NCI-H128 (cell line): ENCODE measurements around the gene ABCB8.

Experiments
- DNase-seq: peaks from one replicate; lab custom pipeline; 2025; ENCODE audit not compliant: unreplicated experiment; lab: John Stamatoyannopoulos, UW

The ABCB8 gene

DNA sequence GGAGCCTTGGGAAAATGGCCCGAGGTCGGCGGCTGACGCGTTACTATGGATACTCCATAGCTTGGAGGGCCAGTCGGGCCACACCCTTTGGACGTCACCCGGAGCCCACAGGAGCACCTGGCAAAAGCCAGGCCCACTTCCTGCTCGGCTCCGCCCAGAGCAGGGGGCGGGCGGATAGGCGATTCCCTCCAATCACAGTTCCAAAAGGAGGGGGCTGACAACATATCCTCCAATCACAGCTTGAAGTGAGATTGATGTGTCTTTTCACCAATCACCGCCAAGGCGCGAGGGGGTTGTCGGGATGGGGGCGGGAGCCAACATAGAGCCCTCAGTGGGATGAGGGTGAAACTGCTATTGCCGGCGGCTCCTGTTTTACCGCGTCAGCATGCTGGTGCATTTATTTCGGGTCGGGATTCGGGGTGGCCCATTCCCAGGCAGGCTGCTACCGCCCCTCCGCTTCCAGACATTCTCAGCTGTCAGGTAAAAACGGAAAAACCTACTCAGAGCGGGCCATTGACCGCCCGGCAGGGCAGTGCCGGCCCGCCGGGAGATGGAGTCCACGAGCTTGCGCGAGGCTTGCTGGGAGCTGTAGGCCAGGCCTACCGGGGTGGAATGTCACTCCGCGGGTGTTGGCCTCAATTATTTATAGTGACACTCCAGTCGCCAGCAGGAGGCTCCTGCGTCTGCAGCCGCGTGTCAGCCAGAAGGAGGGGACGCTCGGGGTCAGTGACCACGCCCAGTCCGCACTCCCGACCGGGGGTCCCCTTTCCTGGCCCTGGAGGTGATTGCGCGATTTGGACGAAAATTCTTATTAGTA is at the start of gene ABCB8:
ABCB8 (plus strand) TSS at position 320 of the 817 bp plus-strand sequence; CDS start at position 386, 66 bp downstream.
- peak; percentile 97 for DNase-seq

- DNase-seq, result no peak
These were observed 48.4 kb upstream of the ABCB8 start for GRCh38 chr7:150979713-150980390.

- DNase-seq, result no peak
These were observed 47.6 kb upstream of the ABCB8 start for GRCh38 chr7:150980663-150981062.

- no peak for DNase-seq
These were observed 46.6 kb upstream of the ABCB8 start for GRCh38 chr7:150981644-150982043.

GRCh38 chr7:150982351-150982750 is 45.9 kb upstream of the ABCB8 start:
- DNase-seq, result no peak

DNA sequence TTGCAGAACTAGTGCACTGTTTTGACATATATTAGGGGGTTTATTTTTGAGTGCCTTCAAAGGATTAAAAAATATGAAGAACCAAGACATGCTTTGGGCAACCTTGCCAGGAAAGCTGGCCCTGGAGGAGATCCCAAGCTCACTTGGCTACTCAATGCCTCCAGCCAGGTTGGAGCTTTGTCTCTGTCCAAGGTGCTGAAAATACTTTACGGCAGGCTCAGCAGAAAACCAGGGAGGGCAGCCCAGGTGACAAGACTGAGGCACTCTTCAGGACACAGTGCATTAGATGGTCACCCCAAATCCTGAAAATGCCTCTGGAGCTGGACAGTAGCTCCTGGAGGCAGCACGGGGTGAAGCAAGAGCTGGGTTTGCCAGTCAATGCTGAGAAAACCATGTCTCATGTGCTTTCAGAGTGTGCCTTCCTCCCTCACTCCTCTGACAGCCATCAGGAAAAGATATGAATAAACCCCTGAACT is 44.3 kb upstream of the ABCB8 start:
- DNase-seq, result no peak

DNA sequence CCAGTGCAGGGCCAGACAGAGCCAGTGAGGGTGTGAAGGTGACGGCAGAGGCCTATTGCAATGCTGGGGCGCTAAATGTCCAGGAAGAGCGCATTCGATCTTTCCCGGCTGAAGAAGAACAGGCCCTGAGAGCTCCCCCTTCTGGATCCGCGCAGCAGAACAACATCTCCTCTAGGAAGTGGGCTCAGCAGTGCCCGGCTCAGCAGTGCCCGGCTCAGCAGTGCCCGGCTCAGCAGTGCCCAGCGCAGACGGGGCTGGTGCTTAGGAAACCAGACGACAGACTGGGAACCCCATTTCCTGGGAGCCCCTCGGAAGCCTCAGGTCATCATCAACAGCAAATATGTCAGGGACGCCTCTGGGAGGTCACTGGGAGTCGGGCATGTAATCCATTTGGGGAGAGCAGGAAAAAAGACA is 42.1 kb upstream of the ABCB8 start:
- peak; percentile 54 for DNase-seq

GRCh38 chr7:150986556-150986955 is 41.7 kb upstream of the ABCB8 start:
- DNase-seq, result no peak

DNA sequence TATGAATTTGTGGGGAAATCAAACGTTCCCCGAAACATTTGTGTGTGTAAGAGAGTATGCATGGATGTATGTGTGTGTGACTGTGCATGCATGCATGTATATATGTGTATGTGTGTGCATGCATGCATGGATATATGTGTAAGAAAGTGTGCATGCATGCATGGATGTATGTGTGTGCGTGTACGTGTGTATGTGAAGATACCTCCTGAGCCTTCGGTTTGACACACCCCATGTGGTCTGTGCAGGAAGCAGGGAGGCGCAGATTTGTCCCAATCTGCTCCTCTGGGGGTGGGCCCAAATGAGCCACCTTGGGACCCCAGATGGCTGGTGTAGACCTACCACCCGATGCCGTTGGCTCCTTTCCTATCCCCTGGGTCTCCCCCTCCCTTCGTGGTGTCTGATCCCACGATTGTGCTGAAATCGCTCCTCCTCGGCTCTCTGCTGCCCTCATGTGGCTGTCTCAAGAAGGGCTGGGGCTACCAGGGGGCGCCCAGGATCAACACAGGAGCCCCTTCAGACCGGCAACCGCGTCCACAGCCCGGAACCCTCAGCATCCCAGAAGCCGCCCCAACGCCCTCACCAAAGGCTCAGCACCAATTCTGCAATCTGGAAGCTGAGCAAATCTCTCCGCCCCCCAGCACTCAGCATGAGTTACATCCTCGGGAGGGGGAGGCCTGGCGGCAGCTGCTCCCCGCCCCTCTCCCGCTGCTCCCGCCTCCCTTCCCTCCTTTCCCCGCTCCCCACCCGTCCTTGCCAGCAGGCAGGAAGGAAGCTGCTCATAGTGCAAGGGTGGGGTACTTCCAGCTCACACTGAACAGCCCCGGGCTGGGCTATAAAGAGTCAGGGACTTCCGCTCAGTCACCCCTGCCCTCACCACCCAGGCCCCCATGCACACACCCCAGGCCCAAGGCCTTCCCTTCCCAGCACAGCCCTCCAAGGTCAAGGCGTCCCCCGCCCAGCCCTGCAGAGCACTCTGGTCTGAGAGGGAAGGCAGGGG is 39.7 kb upstream of the ABCB8 start:
- DNase-seq, result peak; percentile 57

- no peak for DNase-seq
These were observed 38.8 kb upstream of the ABCB8 start for GRCh38 chr7:150989456-150989855.

GRCh38 chr7:150990416-150991186 is 37.6 kb upstream of the ABCB8 start, which contains the start of gene NOS3:
TSS of gene NOS3 (plus strand) at chr7:150991017. CDS start at chr7:150993804, 2,787 bp downstream.
- DNase-seq, result no peak

- no peak for DNase-seq
These were observed 36.1 kb upstream of the ABCB8 start for GRCh38 chr7:150992051-150992640.

DNA sequence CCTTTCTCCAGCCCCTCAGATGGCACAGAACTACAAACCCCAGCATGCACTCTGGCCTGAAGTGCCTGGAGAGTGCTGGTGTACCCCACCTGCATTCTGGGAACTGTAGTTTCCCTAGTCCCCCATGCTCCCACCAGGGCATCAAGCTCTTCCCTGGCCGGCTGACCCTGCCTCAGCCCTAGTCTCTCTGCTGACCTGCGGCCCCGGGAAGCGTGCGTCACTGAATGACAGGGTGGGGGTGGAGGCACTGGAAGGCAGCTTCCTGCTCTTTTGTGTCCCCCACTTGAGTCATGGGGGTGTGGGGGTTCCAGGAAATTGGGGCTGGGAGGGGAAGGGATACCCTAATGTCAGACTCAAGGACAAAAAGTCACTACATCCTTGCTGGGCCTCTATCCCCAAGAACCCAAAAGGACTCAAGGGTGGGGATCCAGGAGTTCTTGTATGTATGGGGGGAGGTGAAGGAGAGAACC is 35.4 kb upstream of the ABCB8 start:
- no peak for DNase-seq

GRCh38 chr7:150993511-150993910 is 34.7 kb upstream of the ABCB8 start:
- no peak for DNase-seq

DNA sequence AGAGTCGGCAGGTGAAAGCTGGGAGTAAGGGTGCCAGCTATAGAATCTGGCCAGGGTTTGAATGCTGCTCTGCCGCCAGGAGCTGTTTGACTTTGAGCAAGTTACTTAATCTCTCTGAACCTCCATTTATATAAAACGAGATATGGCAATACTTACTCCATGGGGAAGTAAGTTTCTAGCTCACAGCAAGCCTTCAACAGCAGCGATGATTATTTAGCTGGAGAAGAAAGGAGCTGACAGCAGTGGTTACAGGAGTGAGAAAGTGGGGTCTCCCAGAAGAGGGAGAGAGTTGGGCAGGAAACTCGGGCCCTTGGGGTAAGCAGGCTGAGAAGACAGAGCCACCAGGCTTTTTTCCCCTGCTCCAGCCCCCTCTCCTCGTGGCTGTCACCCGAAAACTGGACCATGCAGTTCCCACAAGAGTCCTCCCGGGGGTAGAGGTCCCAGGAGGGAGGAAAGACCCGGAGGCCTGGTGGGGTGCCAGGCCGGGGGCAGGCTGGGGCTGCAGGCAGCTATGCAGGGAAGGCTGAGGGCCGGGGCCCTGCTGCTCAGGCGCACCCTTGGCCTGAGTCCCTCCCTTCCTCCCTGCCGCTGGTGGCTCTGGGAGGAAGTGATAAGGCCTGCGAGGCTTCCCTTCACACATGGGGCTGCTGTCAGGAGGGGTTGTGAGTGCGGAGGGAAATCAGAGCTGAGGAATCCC is 34.0 kb upstream of the ABCB8 start:
- no peak for DNase-seq

- no peak for DNase-seq
These were observed 33.3 kb upstream of the ABCB8 start for GRCh38 chr7:150994838-150995510.

- no peak for DNase-seq
These were observed 31.7 kb upstream of the ABCB8 start for GRCh38 chr7:150996376-150997074.

GRCh38 chr7:150997075-150997511 is 31.2 kb upstream of the ABCB8 start:
- no peak for DNase-seq
